COLO668 (cell line): Measurements from ENCODE around the gene ABLIM1.
A peak's percentile ranks its signal among the peaks of the same experiment; 100 is the strongest.

Experiments
- DNase-seq: peaks from one replicate; lab custom pipeline; 2025; ENCODE audit not compliant: unreplicated experiment; lab: John Stamatoyannopoulos, UW

The ABLIM1 gene

DNA sequence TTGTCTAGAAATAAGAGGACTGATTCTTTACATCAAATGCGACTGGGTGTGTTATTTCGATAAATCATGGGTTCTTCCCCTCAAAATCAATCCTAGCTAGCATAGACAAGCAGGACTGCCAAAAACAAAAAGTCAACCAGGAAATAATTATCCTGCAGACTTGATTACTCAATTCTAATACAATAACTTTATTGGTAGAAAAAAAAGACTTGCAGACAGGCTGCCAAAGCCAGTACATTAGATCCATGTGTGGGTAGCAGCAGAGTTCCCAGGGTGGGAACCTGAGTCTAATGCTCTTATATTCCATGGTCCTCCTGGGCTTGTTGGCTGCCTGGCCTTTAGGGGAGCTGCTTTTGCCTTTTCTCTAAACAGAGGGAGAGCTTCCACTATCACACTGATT, 261.6 kb downstream of the ABLIM1 start:
- no peak for DNase-seq

DNA sequence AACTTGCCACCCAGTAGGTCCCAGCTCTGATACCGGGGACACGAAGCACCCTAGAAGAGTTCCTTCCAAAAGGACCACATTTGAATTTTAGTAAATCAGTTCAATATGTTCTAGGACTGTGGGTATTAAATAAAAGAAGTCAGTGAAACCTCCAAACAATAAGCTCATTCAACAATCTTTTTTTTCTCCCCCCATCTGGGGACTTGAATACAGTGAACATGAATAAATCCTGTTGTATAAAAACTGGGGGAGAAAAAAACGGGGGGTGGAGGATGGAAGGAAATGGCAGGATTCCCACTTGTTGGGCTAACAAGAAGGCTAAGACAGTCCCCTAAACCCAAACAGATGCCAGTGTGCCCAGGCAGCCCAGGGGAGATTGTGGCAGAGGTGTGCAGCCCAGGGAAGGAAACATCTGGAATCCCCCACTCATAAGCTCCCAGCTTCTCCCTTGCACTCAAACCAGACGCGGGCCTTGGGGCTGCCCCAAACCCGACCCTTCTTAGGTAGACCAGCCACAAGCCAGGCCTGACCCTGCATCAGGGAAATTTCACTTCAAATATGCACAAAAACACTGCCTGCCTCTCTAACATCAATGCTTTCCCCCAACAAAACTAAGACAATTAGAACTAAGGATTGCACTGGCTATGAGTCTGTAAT, 262.6 kb downstream of the ABLIM1 start:
- DNase-seq, result no peak

- DNase-seq, result no peak
These were observed 263.5 kb downstream of the ABLIM1 start for GRCh38 chr10:114394531-114394930.

GRCh38 chr10:114393886-114394285, 264.2 kb downstream of the ABLIM1 start:
- no peak for DNase-seq

DNA sequence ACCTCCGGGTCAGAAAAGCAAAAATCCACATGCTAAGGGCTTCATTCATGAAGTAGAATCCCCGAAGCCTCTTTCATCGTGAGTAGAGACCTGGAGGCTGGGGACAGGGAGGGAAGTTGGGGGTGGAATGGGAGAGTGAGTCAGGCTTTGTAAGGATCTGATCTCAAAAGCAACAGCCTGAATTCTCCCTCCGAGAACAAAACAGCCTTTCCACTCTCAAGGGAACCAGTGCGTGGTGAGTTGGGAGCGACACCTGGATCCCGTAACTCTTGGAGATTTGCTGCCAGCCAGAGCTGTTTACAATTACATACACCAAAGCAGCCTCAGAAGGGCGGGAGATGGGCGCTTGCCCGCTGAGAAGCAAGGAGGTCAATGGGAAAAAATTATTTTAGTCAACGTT, 264.6 kb downstream of the ABLIM1 start:
- DNase-seq, result no peak

DNA sequence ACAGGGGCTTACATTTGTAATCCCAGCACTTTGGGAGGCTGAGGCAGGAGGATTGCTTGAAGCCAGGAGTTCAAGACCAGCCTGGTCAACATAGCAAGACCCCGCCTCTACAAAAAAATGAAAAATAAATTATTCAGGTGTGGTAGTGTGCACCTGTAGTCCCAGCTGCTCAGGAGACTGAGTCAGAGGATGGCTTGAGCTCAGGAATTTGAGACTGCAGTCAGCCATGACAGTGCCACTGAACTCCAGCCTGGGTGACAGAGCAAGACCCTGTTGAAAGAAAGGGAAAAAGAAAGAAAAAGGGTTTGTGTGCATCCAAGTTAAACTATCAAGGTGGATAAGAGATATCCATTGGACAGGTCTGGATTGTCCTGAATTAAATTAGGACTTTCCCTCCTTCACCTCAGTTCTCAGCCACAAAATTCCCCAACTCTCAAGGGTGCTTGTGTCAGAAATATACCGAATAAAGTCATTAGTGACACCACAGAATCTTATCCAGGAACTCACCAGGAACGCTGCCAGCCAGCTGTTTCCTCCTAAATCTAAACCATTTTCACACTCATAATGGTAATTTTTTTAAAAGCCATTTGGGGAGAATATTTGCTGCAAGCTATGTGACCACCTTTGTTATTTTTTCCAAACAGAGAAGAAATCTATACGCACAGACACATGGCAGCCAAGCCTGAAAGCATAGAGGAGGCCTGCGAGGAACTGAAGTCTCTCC, 265.8 kb downstream of the ABLIM1 start:
- no peak for DNase-seq

GRCh38 chr10:114391599-114391998, 266.5 kb downstream of the ABLIM1 start:
- DNase-seq, result no peak

GRCh38 chr10:114389426-114389825, 268.6 kb downstream of the ABLIM1 start:
- no peak for DNase-seq

DNA sequence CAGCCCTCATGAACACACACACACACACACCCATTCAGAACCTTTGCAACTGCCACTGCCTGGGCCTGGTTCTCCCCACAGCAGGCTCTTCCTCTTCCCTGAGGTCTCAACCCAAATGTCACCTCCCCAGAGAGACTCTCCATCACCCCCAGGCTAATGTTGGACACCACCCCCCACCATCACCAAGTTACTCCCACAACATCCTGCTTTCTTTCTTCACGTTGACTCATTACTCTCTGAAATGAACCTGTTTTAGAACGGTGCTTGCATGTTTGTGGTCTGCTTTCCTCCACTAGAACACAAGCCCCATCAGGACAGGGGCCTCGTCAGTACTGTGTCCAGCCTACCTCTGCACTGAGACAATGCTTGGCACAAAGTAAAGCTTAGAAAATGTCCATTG, 269.8 kb downstream of the ABLIM1 start:
- no peak for DNase-seq

- no peak for DNase-seq
These were observed 270.3 kb downstream of the ABLIM1 start for GRCh38 chr10:114387784-114388183.

- DNase-seq, result peak; percentile 14
These were observed 271.6 kb downstream of the ABLIM1 start for GRCh38 chr10:114386452-114386851.

- no peak for DNase-seq
These were observed 272.5 kb downstream of the ABLIM1 start for GRCh38 chr10:114385557-114385956.

DNA sequence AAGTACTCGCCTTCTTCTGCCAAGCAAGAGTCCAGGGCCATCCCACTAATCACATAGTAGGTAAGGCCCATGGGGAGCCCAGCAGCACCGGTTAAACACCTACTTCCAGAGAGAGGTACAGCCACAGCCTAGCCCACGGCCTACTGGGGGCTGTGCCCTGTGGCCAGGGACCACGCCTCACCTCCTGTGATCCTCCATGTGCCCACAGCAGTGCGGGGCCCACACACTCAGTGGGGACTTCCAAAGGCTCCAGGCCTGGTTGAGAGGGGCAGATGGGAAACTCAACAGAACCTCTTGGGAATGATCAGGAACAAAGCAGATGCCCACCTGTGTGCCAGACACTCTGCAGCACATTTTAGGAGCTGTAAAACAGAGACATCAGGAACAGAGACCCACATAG, 273.5 kb downstream of the ABLIM1 start:
- DNase-seq, result no peak

DNA sequence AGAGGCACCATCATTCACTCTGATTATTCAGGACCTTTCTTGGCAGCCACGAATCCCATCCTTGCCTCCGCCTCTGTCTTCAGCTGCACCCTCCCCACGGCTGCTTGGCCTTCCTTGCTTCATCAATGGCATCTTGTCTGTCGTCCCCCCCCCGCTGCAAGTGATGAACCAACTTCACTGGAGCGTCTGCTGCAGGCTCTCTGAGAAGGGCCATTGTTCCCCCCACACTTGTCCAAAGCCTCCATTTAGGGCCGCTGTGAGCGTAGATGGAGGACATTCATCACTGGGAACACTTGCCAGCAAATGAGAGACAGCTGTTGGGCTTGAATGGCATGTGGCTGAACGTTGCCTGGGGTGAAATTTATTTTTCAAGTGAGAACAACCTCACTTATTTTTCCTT, 273.9 kb downstream of the ABLIM1 start:
- DNase-seq, result no peak
